Measurements from ENCODE around the gene CLSTN2. TPM values are rescaled to one million over a fixed set of nuclear protein-coding genes. Genes with fewer than 3 reads are reported as not detected.

Gene CLSTN2
- total RNA-seq, 1 donor from 2014 or later, result 143 TPM

- no peak overlapping the region for H3K27ac Mint-ChIP-seq (ENCODE audit: unreplicated experiment)
- DNase-seq (ENCODE audit: extremely low spot score, unreplicated experiment), result no peak
- H3K4me1 Mint-ChIP-seq (ENCODE audit: unreplicated experiment), result peaks cover 7% of the 10 kb centered on the region
- H3K27me3 Mint-ChIP-seq (ENCODE audit: unreplicated experiment), result no peaks in the 10 kb centered on the region
- peaks cover 16% of the 10 kb centered on the region for H3K9me3 Mint-ChIP-seq (ENCODE audit: unreplicated experiment)
- TF ChIP-seq CTCF (IDR thresholded peaks at IDR 0.05), result no peak
- H3K4me3 Mint-ChIP-seq (ENCODE audit: unreplicated experiment), result no peak overlapping the region
- peaks cover 7% of the 10 kb centered on the region for H3K36me3 Mint-ChIP-seq (ENCODE audit: unreplicated experiment)
Measured at GRCh38 chr3:140603766-140604165, 668.8 kb downstream of the CLSTN2 start.

- DNase-seq (ENCODE audit: extremely low spot score, unreplicated experiment), result no peak
- Mint-ChIP-seq H3K27ac (ENCODE audit: unreplicated experiment) (no peak overlapping the region), H3K4me3 (ENCODE audit: unreplicated experiment) (no peak overlapping the region), H3K27me3 (ENCODE audit: unreplicated experiment) (no peaks in the 10 kb centered on the region), H3K4me1 (ENCODE audit: unreplicated experiment) (peaks cover 12% of the 10 kb centered on the region), H3K9me3 (ENCODE audit: unreplicated experiment) (peaks cover 33% of the 10 kb centered on the region), H3K36me3 (ENCODE audit: unreplicated experiment) (peaks cover 8% of the 10 kb centered on the region)
- no peak for TF ChIP-seq CTCF (IDR thresholded peaks at IDR 0.05)
Measured at GRCh38 chr3:140610544-140610943, 675.6 kb downstream of the CLSTN2 start.

- H3K27ac Mint-ChIP-seq (ENCODE audit: unreplicated experiment), result no peak overlapping the region
- H3K36me3 Mint-ChIP-seq (ENCODE audit: unreplicated experiment), result peaks cover 12% of the 10 kb centered on the region
- H3K4me1 Mint-ChIP-seq (ENCODE audit: unreplicated experiment), result peaks cover 14% of the 10 kb centered on the region
- no peak for TF ChIP-seq CTCF (IDR thresholded peaks at IDR 0.05)
- H3K9me3 Mint-ChIP-seq (ENCODE audit: unreplicated experiment), result peaks cover 26% of the 10 kb centered on the region
- H3K4me3 Mint-ChIP-seq (ENCODE audit: unreplicated experiment), result no peak overlapping the region
- H3K27me3 Mint-ChIP-seq (ENCODE audit: unreplicated experiment), result no peaks in the 10 kb centered on the region
- DNase-seq (ENCODE audit: extremely low spot score, unreplicated experiment), result no peak
Measured at GRCh38 chr3:140614001-140614400, 679.0 kb downstream of the CLSTN2 start.

- H3K27me3 Mint-ChIP-seq (ENCODE audit: unreplicated experiment), result no peaks in the 10 kb centered on the region
- H3K4me3 Mint-ChIP-seq (ENCODE audit: unreplicated experiment), result no peak overlapping the region
- no peak overlapping the region for H3K27ac Mint-ChIP-seq (ENCODE audit: unreplicated experiment)
- DNase-seq (ENCODE audit: extremely low spot score, unreplicated experiment), result no peak
- peaks cover 12% of the 10 kb centered on the region for H3K36me3 Mint-ChIP-seq (ENCODE audit: unreplicated experiment)
- peaks cover 11% of the 10 kb centered on the region for H3K9me3 Mint-ChIP-seq (ENCODE audit: unreplicated experiment)
- H3K4me1 Mint-ChIP-seq (ENCODE audit: unreplicated experiment), result peaks cover 10% of the 10 kb centered on the region
- TF ChIP-seq CTCF (IDR thresholded peaks at IDR 0.05), result no peak
Measured at GRCh38 chr3:140617135-140617534, 682.1 kb downstream of the CLSTN2 start.

GRCh38 chr3:140626856-140627255 lies 691.9 kb downstream of the CLSTN2 start:
- no peak overlapping the region for H3K4me3 Mint-ChIP-seq (ENCODE audit: unreplicated experiment)
- DNase-seq (ENCODE audit: extremely low spot score, unreplicated experiment), result no peak
- H3K27ac Mint-ChIP-seq (ENCODE audit: unreplicated experiment), result no peak overlapping the region
- H3K27me3 Mint-ChIP-seq (ENCODE audit: unreplicated experiment), result no peaks in the 10 kb centered on the region
- H3K4me1 Mint-ChIP-seq (ENCODE audit: unreplicated experiment), result peaks cover 54% of the 10 kb centered on the region
- peaks cover 9% of the 10 kb centered on the region for H3K9me3 Mint-ChIP-seq (ENCODE audit: unreplicated experiment)
- no peaks in the 10 kb centered on the region for H3K36me3 Mint-ChIP-seq (ENCODE audit: unreplicated experiment)
- no peak for TF ChIP-seq CTCF (IDR thresholded peaks at IDR 0.05)

Data from osteocyte (in vitro differentiated cells).